NCI-H128 (cell line): ENCODE measurements around the gene MYO9B.
"Not testable (repeated sequence)": the region's sequence is repeated elsewhere in the genome, so short reads cannot be mapped to it uniquely, and the experiment has no call there.

Experiments
- DNase-seq: peaks from one replicate; lab custom pipeline; 2025; ENCODE audit not compliant: unreplicated experiment; lab: John Stamatoyannopoulos, UW

The MYO9B gene

DNA sequence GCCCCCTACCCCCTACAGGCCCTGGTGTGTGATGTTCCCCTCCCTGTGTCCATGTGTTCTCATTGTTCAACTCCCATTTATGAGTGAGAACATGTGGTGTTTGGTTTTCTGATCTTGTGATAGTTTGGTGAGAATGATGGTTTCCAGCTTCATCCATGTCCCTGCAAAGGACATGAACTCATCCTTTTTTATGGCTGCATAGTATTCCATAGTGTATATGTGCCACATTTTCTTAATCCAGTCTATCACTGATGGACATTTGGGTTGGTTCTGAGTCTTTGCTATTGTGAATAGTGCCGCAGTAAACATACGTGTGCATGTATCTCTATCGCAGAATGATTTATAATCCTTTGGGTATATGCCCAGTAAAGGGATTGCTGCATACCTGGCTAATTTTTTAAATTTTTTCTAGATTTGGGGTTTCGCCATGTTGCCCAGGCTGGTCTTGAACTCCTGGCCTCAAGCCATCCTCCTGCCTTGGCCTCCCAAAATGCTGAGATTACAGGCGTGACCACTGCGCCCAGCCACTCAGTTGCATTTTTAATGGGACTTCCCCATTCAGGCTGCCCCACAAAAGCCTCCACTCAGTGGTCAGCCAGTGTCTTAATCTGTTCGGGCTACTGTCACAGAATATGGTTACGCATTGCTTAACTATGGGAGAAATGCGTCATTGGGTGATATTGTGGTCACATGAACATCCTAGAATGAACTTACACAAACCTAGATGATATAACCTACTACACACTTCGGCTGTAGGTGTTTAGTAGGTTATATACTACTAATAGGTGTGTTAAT is 62.7 kb downstream of the MYO9B start:
- DNase-seq, result not testable (repeated sequence)

DNA sequence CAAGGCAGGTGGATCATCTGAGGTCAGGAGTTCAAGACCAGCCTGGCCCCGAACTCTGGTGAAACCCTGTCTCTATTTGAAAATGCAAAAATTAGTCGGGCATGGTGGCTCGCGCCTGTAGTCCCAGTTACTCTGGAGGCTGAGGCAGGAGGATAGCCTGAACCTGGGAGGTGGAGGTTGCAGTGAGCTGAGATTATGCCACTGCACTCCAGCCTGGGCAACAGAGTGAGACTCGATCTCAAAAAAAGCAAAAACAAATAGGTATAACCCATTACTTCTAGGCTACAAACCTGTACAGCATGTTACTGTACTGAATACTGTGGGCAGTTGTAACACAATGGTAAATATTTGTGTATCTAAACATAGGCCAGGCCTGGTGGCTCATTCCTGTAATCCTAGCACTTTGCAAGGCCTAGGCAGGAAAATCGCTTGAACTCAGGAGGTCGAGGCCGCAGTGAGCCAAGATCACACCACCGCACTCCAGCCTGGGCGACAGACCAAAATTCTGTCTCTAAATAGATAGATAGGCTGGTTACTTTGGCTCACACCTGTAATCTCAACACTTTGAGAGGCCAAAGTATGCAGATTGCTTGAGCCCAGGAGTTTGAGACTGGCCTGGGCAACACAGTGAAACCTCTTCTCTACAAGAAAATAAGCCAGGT is 63.5 kb downstream of the MYO9B start:
- DNase-seq, result no peak

DNA sequence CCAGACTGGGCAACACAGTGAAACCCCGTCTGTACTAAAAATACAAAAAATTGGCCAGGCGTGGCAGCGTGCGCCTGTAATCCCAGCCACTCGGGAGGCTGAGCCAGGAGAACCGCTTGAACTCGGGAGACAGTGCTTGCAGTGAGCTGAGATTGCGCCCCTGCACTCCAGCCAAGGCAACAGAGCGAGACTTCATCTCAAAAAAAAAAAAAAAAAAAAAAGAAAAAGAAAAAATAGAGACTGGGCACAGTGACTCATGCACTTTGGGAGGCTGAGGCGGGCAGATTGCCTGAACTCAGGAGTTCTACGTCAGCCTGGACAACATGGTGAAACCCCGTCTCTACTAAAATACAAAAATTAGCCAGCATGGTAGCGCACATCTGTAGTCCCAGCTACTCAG is 69.2 kb downstream of the MYO9B start:
- not testable (repeated sequence) for DNase-seq

DNA sequence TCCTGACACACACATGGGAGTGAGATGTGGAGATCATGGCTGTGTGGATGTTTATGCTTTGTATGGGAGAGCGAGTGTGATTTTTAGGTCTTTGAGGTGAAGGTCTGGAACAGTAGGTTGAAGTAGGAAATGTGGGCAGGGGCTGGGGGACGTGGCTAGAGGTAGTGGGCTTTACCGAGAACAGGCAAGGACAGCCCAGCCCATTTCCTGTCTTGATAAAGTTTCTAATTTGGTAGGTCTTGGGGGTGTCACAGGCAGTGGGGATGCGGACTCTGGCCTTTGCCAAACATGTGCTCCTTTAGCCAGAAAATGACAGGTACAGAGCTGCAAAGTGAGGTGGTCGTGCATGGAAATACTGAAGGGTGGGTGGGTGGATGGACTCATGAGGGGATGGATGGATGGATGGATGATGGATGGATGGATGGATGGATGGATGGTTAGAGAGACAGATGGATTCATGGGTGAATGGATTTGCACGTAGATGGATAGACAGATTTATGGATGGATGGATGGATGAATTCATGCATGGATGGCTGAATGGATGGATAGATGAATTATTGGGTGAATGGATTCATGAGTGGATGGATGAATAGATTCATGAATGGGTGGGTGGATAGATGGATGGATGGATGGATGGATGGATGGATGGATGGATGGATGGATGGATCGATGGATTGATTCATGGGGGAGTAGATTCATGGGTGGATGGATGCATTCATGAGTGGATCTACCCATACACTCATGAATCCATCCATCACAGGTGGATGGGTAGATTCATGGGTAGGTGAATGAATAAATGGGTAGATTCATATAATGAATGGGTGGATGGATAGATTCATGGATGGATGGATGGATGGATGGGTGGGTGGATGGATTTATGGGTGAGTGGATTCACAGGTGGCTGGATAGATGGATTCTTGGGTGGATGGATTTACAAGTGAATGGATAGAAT is 70.2 kb downstream of the MYO9B start:
- DNase-seq, result no peak

DNA sequence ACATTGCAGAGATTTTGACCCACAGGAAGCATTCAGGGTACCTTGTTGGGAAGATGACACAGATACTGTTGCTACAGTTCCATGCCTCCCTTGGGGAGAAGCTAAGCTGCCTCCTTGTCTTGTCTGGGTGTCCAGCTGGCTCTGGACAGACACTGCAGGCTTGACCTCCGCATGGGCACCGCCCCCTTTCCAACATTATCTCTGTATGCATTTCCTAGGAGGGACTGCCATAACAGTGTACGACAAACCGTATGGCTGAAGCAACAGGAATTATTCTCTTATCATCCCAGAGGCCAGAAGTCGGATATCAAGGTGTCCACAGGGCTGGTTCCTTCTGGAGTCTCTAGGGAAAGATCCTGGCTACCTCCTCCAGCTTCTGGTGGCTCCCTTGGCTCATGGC is 72.6 kb downstream of the MYO9B start:
- DNase-seq, result no peak

DNA sequence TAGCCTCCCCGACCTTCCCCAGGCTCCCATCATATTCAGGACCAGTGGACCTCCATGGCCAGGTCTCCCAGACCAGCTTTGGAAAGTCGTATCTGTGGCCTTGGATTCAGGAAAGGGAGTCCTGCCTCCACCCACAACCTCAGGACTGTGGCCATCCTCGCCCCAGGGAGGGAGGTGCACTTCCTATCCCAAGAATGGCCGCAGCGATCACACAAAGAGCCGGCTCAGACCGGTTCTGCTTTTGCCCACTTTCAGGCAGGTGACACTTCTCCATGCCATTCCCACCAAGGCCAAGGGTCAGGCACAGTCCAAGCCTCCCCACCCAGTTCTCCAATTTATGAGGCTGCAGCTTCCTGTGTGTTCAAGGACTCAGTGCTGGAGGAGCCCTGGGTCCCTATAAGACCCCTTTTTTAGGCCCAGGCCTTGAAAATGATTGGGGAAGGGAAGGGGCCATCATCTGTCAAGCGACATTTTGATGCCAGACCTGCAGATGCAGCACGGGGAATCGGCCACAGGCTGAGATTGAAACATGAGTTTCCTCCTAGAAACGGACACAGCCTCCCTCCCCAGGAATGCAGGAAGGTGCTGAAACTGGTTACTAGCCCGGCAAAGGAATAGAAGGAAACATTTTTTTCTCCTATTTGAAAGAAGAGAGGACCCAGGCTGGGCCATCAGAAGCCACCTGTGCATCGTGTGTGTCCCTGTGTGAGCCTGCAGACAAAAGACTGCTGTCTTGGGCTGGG is 74.0 kb downstream of the MYO9B start:
- no peak for DNase-seq

DNA sequence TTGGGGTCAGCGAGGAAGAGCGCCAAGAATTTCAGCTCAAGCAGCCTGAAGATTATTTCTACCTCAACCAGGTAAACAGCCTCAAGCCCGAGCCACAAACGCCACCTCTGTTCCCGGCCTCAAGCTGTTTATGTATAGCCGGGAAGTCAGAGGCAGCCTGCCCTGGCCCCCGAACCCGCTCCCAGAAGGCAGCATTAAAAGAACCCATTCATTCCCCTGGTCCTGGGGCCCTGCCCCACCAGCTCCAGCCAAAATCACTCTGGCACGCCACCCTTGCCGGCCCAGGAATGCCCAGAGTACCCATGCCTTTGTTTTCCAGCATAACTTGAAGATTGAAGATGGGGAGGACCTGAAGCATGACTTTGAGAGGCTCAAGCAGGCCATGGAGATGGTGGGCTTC is 78.4 kb downstream of the MYO9B start:
- no peak for DNase-seq

DNA sequence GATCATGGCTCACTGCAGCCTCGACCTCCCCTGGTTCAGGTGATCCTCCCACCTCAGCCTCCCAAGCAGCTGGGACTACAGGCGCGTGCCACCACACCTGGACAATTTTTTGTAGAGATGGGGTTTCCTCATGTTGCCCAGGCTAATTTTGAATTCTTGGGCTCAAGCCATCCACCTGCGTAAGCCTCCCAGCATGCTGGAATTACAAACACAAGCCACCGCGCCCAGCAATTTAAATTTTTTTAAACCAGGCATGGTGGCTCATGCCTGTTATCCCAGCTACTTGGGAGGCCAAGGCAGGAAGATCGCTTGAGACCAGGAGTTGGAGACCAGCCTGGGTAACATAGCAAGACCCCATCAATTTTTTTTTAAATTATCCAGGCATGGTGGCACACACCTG is 79.7 kb downstream of the MYO9B start:
- no peak for DNase-seq

DNA sequence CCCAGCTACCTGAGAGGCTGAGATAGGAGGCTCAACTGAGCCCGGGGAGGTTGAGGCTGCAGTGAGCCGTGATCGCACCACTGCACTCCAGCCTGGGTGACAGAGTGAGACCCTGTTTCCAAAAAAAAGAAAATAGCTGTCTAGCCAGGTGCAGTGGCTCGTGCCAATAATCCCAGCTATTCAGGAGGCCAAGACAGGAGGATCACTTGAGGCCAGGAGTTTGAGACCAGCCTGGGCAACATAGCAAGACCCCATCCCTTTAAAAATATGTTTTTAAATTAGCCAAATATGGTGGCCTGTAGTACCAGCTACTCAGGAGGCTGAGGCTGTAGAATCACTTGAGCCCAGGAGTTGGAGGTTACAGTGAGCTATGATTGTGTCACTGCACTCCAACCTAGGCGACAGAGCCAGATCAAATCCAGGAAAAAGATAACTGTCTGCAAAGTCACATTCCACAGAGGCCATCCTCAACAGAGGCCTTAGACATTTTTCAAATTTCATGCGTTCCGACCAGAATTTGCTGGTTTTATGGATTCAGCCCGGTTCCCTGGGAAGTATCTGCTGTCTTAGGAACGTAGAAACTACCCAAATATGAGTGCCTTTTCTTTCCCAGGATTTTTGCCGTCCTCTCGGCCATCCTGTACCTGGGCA is 80.8 kb downstream of the MYO9B start:
- DNase-seq, result no peak

DNA sequence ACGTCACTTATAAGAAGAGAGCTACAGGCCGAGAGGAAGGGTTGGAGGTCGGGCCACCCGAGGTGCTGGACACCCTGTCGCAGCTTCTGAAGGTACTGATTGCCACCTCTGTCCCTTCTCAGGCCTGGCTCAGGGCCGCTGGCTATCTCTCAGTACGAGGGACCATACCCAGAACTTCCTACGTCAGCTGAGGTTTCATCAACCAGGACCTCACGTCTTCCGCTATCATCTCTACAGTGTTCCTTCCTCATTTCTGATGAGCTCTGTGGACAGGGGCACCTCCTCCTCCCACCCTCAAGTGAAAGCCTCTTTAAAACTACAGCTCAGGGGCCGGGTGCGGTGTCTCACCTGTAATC is 81.3 kb downstream of the MYO9B start:
- DNase-seq, result no peak

DNA sequence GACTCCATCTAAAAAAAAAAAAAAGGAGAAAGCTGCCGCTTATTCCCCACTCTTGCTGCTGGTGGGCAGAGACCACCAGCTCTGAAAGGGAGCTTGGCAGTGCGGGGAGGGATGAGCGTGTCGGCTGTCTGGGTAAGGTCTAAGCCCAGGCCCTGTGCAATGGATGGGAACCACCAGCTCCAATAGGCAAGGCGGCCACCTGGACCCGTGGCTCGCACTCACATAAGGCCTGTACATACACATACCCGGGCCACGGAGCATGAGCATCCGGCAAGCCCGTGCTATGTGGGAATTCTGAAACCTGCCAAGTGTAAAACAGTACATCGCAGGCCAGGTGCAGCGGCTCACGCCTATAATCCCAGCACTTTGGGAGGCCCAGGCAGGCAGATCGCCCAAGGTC is 83.0 kb downstream of the MYO9B start:
- no peak for DNase-seq

DNA sequence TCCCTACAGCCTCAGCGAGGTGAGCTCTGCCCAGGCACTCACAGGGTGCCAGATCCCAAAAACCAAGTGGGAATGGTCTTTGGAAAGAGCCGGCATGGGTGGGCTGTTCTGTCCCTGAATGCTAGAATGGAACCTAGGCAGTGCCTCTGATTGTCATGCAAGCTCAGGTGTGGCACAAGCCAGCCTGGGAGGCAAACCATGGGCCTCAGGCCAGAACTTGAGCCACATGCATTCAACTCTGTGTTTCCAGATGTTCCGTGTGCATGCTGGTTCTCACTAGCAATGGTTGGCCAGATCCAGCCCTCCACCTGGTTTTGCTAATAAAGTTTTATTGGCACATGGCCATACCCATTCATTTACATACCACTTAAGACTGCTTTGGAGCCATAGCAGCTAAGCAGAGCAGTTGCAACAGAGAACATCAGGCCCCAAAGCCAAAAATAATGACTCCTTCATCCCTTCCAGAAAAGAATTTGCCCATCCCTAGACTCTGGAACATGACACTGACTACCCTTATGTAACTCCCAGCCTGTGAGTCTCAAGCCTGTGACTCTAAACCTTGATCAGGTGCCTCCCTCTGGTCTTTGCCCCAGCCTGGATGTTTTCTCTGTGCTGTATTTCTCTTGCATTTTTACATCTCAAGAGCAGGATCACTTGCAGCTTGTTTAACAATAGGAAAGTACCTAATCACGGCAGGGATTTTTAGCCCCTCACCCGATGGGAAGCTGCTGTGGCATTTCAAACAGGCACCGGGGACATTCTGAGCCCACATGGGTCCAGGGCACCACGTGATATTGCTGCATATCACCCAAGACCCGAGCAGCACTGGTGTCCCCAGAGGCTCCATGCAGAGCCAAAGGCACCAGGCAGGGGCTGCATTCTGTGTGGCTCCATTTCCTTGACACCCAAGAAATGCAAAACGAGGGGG is 84.2 kb downstream of the MYO9B start:
- no peak for DNase-seq

DNA sequence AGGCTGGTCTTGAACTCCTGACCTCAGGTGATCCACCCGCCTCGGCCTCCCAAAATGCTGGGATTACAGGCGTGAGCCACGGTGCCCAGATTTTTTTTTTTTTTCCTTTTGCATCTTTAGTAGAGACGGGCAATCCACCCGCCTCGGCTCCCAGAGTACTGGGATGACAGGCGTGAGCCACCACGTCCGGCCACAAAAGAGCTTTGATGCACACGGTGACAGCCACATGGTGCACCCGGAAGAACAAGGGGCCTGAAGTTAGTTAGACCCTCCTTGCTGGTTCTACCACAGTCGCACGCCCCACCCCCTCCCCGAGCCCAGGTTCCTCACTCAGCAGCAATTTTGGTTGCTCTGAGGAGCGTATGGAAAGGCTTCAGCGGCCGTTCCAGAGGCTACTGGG is 85.3 kb downstream of the MYO9B start:
- no peak for DNase-seq

DNA sequence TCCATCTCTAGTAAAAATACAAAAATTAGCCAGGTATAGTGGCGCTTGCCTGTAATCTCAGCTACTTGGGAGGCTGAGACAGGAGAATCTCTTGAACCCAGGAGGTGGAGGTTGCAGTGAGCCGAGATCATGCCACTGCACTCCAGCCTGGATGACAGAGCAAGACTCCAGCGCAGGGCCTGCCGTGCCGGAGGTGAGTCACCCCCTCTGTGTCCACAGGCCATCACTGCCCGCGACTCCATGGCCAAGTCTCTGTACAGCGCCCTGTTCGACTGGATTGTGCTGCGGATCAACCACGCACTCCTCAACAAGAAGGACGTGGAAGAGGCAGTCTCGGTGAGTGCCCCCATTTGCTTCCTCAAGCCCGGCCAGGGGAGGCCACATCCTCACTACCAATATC is 86.6 kb downstream of the MYO9B start:
- DNase-seq, result not testable (repeated sequence)

DNA sequence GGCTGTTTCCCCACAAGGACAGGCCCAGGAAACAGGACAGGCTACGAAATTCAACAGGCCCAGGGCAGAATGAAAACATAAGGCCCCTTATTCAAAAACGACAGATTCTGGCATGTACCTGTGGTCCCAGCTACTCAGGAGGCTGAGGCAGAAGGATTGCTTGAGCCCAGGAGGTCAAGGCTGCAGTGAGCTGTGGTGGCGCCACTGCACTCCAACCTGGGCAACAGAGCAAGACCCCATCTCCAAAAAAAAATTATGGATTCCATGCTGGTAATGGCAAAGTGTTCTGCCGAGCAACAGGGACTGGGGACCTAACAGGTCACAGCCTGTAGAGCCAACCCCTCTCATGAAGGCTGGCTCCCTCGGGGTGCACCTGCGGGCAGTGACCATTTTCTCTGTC is 87.0 kb downstream of the MYO9B start:
- DNase-seq, result no peak

DNA sequence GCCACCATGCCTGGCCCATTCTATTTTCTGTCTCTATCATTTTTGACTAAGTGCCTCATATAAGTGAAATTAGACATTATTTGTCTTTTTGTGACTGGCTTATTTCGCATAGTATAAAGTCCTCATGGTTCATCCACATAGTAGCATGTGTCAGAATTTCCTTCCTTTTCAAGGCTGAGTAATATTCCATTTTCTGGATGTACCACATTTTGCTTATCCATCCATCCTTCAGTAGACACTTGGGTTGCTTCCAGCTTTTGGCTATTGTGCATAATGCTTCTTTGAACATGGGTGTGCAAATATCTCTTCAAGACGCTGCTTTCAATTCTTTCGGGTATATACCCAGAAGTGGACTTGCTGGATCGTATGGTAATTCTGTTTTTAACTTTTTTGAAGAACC is 88.1 kb downstream of the MYO9B start:
- no peak for DNase-seq

DNA sequence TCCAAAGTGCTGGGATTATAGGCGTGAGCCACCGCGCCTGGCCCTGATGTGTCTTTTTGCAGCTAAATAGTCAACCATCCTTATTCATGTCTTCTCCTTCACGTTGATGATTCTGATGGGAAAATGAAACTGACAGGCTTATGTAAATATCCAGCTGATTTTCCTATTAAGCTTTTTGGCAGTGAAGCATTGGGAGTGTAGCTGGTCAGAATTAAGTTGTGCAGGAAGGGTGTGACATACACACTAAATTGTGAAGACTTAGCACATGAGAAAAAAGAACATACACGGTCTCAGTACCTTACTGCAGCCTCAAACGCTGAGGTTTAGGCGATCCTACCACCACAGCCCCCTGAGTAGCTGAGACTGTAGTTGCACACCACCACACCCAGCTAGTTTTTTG is 89.1 kb downstream of the MYO9B start:
- no peak for DNase-seq

DNA sequence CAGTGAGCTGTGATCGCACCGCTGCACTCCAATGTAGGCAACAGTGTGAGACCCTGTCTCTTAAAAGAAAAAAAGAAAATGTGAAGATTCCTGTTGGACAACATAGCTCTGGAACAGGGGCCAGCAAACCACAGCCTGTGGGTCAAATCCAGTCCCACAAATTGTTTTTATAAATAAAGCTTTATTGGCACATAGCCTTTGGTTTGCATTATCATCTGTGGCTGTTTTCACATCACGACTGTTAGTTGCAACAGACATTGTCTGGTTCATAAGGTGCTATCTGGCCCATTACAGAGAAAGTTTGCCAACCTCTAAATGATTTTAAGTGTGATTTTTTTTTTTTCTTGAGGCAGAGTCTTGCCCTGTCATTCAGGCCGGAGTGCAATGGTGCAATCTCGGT is 90.1 kb downstream of the MYO9B start:
- no peak for DNase-seq

DNA sequence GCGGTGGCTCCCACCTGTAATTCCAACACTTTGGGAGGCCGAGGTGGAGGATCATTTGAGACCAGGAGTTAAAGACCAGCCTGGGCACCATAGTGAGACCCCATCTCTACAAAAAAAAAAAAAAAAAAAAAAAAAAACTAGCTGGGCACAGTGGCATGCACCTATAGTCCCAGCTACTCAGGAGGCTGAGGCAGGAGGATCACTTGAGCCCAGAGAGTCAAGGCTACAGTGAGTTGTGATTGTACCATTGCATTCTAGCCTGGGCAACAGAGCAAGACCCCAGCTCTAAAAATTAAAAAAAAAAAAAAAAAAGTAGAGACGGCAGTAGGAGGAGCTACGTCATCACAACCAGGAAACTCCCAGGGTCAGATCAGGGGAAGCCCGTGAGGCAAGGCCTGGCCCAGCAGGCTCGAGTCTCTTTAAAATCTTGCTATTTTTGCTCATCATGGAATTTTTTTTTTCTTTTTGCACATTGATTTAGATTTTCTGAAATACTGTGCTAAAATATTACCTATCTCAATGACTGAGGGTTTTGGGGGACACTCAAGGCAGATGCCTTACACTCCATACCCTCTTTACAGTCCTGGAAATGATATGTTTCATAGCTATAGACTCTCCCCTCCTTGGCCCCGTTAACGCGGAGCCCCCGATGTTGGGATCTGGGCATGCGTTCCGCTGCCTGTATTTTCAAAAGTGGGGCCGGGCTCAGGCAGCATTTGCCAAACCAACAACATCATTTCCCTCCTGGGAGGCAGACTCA is 95.1 kb downstream of the MYO9B start:
- DNase-seq, result no peak
